GM12892 (cell line): ENCODE results near the gene DERA.

Source experiments
- POLR2A ChIP-seq: IDR thresholded peaks from 2 replicates; pipeline ENCODE4 v1.6.1; 2011; ENCODE audit warnings: low read depth, low read length, control low read depth
- TAF1 ChIP-seq: IDR thresholded peaks from 2 replicates; pipeline ENCODE4 v1.6.1; 2011; ENCODE audit warnings: low read depth, mild to moderate bottlenecking, control low read depth, low read length, borderline replicate concordance

DNA sequence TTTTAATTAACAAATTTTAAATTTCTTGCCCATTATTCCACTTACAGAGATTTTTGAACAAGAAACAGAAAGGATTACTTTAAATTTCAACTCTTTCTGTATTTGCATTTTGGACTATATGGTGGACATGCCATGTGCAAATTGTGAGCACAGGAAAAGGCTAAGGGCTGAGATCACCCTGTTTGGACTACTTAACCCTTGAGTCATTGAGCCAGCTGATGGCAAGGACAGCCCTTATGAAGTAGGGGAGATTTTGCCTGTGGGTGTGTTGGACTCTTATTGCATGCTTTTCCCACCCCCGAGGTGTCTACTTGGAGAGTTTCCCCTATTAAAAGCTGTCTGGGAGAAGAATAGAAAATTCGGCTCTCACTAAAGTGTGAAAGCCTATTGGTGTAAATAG, 17.2 kb downstream of the DERA start:
- TF ChIP-seq POLR2A (no peak), TAF1 (no peak)
